Keratinocyte (primary cell): ENCODE data around the gene SLC4A5. TPM values are rescaled to one million over a fixed set of nuclear protein-coding genes. Genes with fewer than 3 reads are reported as not detected.

Source experiments
- DNase-seq: peaks from one replicate; pipeline ENCODE4 v3.0.0-alpha.2; 2011; ENCODE audit warnings: low read depth, missing footprints, low spot score
- FAIRE-seq: peaks from 2 replicates; lab custom pipeline; 2011; peaks lifted over from hg19 to GRCh38; lab: Jason Lieb, UNC
- H2AFZ ChIP-seq: 2 replicates; pipeline ENCODE4 v1.6.0; 2012; ENCODE audit warnings: low read length, control low read depth, inconsistent platforms; ENCODE audit not compliant: control insufficient read depth
- H3K27ac ChIP-seq: 2 replicates; pipeline ENCODE4 v1.5.1; 2011; ENCODE audit warnings: low read length; ENCODE audit not compliant: control insufficient read depth, insufficient read depth
- H3K27me3 ChIP-seq: 3 replicates; pipeline ENCODE4 v1.6.0; 2011; ENCODE audit warnings: low read length; ENCODE audit not compliant: control insufficient read depth, insufficient read depth; ENCODE audit errors: extremely low read depth
- H3K36me3 ChIP-seq, 2 experiments: 2 replicates in 1 of 2; 3 replicates in 1 of 2; pipeline ENCODE4 v1.5.1; 2011; ENCODE audit warnings: low read length in 2 of 2, mild to moderate bottlenecking in 1 of 2; ENCODE audit not compliant: control insufficient read depth in 2 of 2, insufficient read depth in 2 of 2; ENCODE audit errors: extremely low read depth in 1 of 2
- H3K4me1 ChIP-seq: 3 replicates; pipeline ENCODE4 v1.5.1; 2011; ENCODE audit warnings: low read length; ENCODE audit not compliant: control insufficient read depth, insufficient read depth; ENCODE audit errors: extremely low read depth
- H3K4me2 ChIP-seq: 3 replicates; pipeline ENCODE4 v1.6.0; 2011; ENCODE audit warnings: low read depth, low read length; ENCODE audit not compliant: control insufficient read depth, insufficient read depth; ENCODE audit errors: extremely low read depth
- H3K4me3 ChIP-seq, 3 experiments: fragments of 200-600 bp in 1 of 3; sonication (generic) in 1 of 3; 2 replicates in 2 of 3; 3 replicates in 1 of 3; pipeline ENCODE4 v1.5.1; 2011 to 2016; ENCODE audit warnings: low read length in 3 of 3, mild to moderate bottlenecking in 3 of 3, control low read depth in 2 of 3, inconsistent platforms in 1 of 3, low read depth in 1 of 3, mixed read lengths in 1 of 3, mixed run types in 1 of 3, moderate library complexity in 1 of 3; ENCODE audit not compliant: control insufficient read depth in 2 of 3, insufficient read depth in 2 of 3; ENCODE audit errors: extremely low read depth in 1 of 3
- H3K79me2 ChIP-seq: 2 replicates; pipeline ENCODE4 v1.6.0; 2012; ENCODE audit warnings: low read length; ENCODE audit not compliant: control insufficient read depth, insufficient read depth
- H3K9ac ChIP-seq: 3 replicates; pipeline ENCODE4 v1.6.0; 2011; ENCODE audit warnings: low read length; ENCODE audit not compliant: control insufficient read depth, insufficient read depth; ENCODE audit errors: extremely low read depth
- H3K9me1 ChIP-seq: 3 replicates; pipeline ENCODE4 v1.6.0; 2011; ENCODE audit warnings: low read length; ENCODE audit not compliant: control insufficient read depth, insufficient read depth; ENCODE audit errors: extremely low read depth
- H3K9me3 ChIP-seq: 2 replicates; pipeline ENCODE4 v1.5.1; 2012; ENCODE audit warnings: low read depth, low read length; ENCODE audit not compliant: control insufficient read depth
- H4K20me1 ChIP-seq: 3 replicates; pipeline ENCODE4 v1.6.0; 2011; ENCODE audit warnings: low read length; ENCODE audit not compliant: control insufficient read depth, insufficient read depth; ENCODE audit errors: extremely low read depth
- EZH2 ChIP-seq: IDR thresholded peaks from one replicate; pipeline ENCODE4 v1.6.1; 2012; ENCODE audit warnings: inconsistent platforms, mild to moderate bottlenecking, low read length, moderate library complexity
- dilution Hi-C: fragments of 300-500 bp; cut with MboI; formaldehyde crosslinking; loops from one replicate; pipeline ENCODE4 v1.7.0; 2020; ENCODE audit warnings: low sequenced_read_pairs; ENCODE audit not compliant: extremely low pct_ligation_motif_present
- polyA plus RNA-seq, 5 experiments: library from polyadenylated mRNA; depleted of rRNA in 3 of 5; stranded (reverse) in 3 of 5; stranded (forward) in 1 of 5; unstranded in 1 of 5; fragments of >200 nt; gene quantifications; 1 replicate in 1 of 5; 2 replicates in 3 of 5; 3 replicates in 1 of 5; pipeline versions ENCODE4 v1.2.1 to v1.2.3, GENCODE V29; 2011 to 2012; ENCODE audit warnings: missing spikeins in 2 of 5, low read depth in 1 of 5, low replicate concordance in 1 of 5
- TF ChIP-seq, protein P1 (sequence below), 3 experiments: IDR thresholded peaks in 1 of 3; conservative IDR thresholded peaks in 1 of 3; optimal IDR thresholded peaks in 1 of 3; 2 replicates in 2 of 3; 3 replicates in 1 of 3; pipeline versions ENCODE3 to v1.5.1; 2011; ENCODE audit warnings: low read length in 3 of 3, mild to moderate bottlenecking in 3 of 3, moderate library complexity in 2 of 3, control low read depth in 1 of 3, inconsistent platforms in 1 of 3; ENCODE audit not compliant: insufficient read depth in 2 of 3; ENCODE audit errors: extremely low read depth in 1 of 3

The SLC4A5 gene
- polyA plus RNA-seq, 1 donor (not counting 4 experiments of a cell fraction or from before 2014, with no cell fraction given): 0.22 TPM

DNA sequence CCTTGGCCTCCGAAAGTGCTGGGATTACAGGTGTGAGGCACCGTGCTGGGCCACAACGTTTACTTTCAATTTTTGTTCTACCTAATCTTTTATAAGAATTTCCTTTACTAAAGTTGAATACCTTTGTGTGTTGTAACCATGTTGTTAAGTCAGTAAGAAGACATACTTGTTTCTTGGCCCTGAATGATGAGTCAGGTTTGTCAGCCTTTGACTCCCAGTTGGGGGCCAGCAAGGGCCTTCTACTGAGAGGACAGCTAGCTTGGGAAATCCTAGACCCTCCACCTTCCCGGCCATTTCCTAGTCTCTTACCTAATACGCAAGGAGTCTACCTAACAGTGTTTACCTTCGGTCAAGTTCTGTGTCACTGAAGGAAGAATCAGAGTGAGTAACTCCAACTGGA lies 122.1 kb downstream of the SLC4A5 start:
- no peak overlapping the region for H3K27ac ChIP-seq
- no peaks in the 10 kb centered on the region for H3K9me3 ChIP-seq
- H3K36me3 ChIP-seq: peaks cover 4 to 24% of the 10 kb centered on the region in 2 experiments
- no peak overlapping the region for H2AFZ ChIP-seq
- peaks cover 3% of the 10 kb centered on the region for H4K20me1 ChIP-seq
- H3K4me3 ChIP-seq: no peak overlapping the region
- H3K9ac ChIP-seq: no peak overlapping the region
- no peaks in the 10 kb centered on the region for H3K79me2 ChIP-seq
- peaks cover 9% of the 10 kb centered on the region for H3K4me1 ChIP-seq
- no peak for FAIRE-seq
- TF ChIP-seq, protein P1, sequence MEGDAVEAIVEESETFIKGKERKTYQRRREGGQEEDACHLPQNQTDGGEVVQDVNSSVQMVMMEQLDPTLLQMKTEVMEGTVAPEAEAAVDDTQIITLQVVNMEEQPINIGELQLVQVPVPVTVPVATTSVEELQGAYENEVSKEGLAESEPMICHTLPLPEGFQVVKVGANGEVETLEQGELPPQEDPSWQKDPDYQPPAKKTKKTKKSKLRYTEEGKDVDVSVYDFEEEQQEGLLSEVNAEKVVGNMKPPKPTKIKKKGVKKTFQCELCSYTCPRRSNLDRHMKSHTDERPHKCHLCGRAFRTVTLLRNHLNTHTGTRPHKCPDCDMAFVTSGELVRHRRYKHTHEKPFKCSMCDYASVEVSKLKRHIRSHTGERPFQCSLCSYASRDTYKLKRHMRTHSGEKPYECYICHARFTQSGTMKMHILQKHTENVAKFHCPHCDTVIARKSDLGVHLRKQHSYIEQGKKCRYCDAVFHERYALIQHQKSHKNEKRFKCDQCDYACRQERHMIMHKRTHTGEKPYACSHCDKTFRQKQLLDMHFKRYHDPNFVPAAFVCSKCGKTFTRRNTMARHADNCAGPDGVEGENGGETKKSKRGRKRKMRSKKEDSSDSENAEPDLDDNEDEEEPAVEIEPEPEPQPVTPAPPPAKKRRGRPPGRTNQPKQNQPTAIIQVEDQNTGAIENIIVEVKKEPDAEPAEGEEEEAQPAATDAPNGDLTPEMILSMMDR (optimal IDR thresholded peaks at IDR 0.05 in 1 of 3, IDR thresholded peaks at IDR 0.05 in 1 of 3, conservative IDR thresholded peaks at IDR 0.05 in 1 of 3; ENCODE audit: extremely low read depth in 1 of 3, insufficient read depth in 2 of 3, low read length in 3 of 3): no peak
- no peak for TF ChIP-seq EZH2
- H3K27me3 ChIP-seq: no peaks in the 10 kb centered on the region
- DNase-seq: no peak
- dilution Hi-C loops: no loop called here
- no peak overlapping the region for H3K4me2 ChIP-seq
- H3K9me1 ChIP-seq: peaks cover 2% of the 10 kb centered on the region

DNA sequence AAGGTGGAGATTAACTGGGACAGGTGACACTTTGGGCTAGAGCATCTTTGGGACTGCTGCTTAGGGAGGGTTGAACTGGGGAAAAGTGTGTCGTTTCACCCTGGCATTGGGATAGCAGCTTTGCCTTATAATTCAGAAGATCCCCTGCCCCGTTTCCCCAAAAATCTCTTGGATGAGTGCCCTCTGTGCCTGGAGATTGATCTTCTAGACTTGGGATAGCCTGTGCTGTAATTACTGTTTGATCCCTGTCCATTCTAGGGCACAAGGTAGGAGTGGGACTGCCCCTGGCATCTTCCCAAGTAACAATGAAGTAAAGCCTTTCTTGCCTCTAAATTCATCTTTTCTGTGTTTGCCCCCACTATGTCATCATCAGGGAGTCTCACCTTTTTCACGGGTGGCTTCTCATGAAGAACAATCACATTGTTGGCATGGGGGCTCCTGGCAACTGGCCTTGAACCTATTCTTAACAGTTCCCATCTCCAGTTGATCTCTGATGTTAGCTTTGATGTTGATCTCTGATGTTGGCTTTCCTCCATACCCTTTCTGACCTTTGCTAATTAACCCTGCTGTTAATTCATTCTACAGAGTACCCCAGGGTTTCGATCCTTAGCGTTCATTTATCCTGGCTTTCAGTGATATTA lies 123.2 kb downstream of the SLC4A5 start:
- Histone ChIP-seq H3K27ac (no peak overlapping the region), H3K79me2 (no peaks in the 10 kb centered on the region), H3K9me1 (peaks cover 2% of the 10 kb centered on the region), H3K9me3 (no peaks in the 10 kb centered on the region), H3K4me2 (no peak overlapping the region), H3K4me3 (no peak overlapping the region), H3K4me1 (peaks cover 4% of the 10 kb centered on the region), H3K27me3 (no peaks in the 10 kb centered on the region), H2AFZ (no peak overlapping the region), H3K36me3 (peaks cover 5 to 29% of the 10 kb centered on the region in 2 experiments), H3K9ac (no peak overlapping the region), H4K20me1 (peaks cover 3% of the 10 kb centered on the region)
- TF ChIP-seq, protein P1 (optimal IDR thresholded peaks at IDR 0.05 in 1 of 3, IDR thresholded peaks at IDR 0.05 in 1 of 3, conservative IDR thresholded peaks at IDR 0.05 in 1 of 3; ENCODE audit: extremely low read depth in 1 of 3, insufficient read depth in 2 of 3, low read length in 3 of 3): no peak
- TF ChIP-seq EZH2: no peak
- no peak for FAIRE-seq
- DNase-seq: no peak
- dilution Hi-C loops: no loop called here
